Ecto neural progenitor cell (in vitro differentiated cells): ENCODE results near the gene FOXL1.

Experiments used
- DNase-seq: peaks from one replicate; pipeline ENCODE4 v3.0.0-alpha.2; 2018; ENCODE audit warnings: low spot score

Gene FOXL1

GRCh38 chr16:86631444-86631843, 53.1 kb downstream of the FOXL1 start:
- DNase-seq = no peak
